Caco-2 (cell line): ENCODE measurements around the gene HMGCLL1. TPM values are rescaled to one million over a fixed set of nuclear protein-coding genes. Genes with fewer than 3 reads are reported as not detected.

ENCODE experiments used
- BruUV-seq: library from RNA; stranded (reverse); fragments of 400-500 nt; replicated peaks from 2 replicates; lab custom pipeline; 2021; lab: Mats Ljungman, UMichigan
- CTCF ChIA-PET: fragments of 300-600 bp; sonication (Branson Sonifier 250); formaldehyde crosslinking; loops from one replicate; lab custom pipeline; 2022; ENCODE audit warnings: antibody characterized with exemption; lab: Charles Lee
- POLR2A ChIA-PET: fragments of 300-600 bp; sonication (Branson Sonifier 250); formaldehyde crosslinking; loops from one replicate; lab custom pipeline; 2022; ENCODE audit warnings: antibody characterized with exemption; lab: Charles Lee
- DNase-seq, 2 experiments: peaks; one replicate each; pipeline versions ENCODE4 v3.0.0 to v3.0.0-alpha.2; 2020 to 2022
- H3K27me3 ChIP-seq: replicated peaks from 2 replicates; pipeline ENCODE4 v1.6.0; 2011; ENCODE audit warnings: low read length; ENCODE audit not compliant: control insufficient read depth, insufficient read depth
- H3K36me3 ChIP-seq: 2 replicates; pipeline ENCODE4 v1.5.1; 2011; ENCODE audit warnings: low read length; ENCODE audit not compliant: control insufficient read depth, insufficient read depth
- H3K4me1 ChIP-seq: fragments of 250-450 bp; sonication (Bioruptor Pico); 2 replicates; pipeline ENCODE4 v1.5.1; 2020; ENCODE audit warnings: mild to moderate bottlenecking
- H3K4me3 ChIP-seq: 2 replicates; pipeline ENCODE4 v1.5.1; 2011; ENCODE audit warnings: low read depth, mild to moderate bottlenecking, control low read depth, low read length
- H3K9me3 ChIP-seq: fragments of 250-450 bp; sonication (Bioruptor Pico); 2 replicates; pipeline ENCODE4 v1.5.1; 2020; ENCODE audit warnings: mild to moderate bottlenecking, moderate library complexity
- H3K27ac Mint-ChIP-seq: one replicate; pipeline ENCODE4 v1.8.0; 2022; ENCODE audit warnings: mixed read lengths; ENCODE audit not compliant: unreplicated experiment
- H3K27me3 Mint-ChIP-seq: one replicate; pipeline ENCODE4 v1.8.0; 2022; ENCODE audit warnings: mixed read lengths; ENCODE audit not compliant: insufficient read depth, unreplicated experiment
- H3K36me3 Mint-ChIP-seq: one replicate; pipeline ENCODE4 v1.8.0; 2022; ENCODE audit warnings: mild to moderate bottlenecking, mixed read lengths; ENCODE audit not compliant: insufficient read depth, unreplicated experiment
- H3K4me1 Mint-ChIP-seq: one replicate; pipeline ENCODE4 v1.8.0; 2022; ENCODE audit warnings: low read depth, mixed read lengths; ENCODE audit not compliant: unreplicated experiment
- H3K4me3 Mint-ChIP-seq: one replicate; pipeline ENCODE4 v1.8.0; 2022; ENCODE audit warnings: mild to moderate bottlenecking, moderate library complexity, mixed read lengths; ENCODE audit not compliant: unreplicated experiment
- H3K9me3 Mint-ChIP-seq: one replicate; pipeline ENCODE4 v1.8.0; 2022; ENCODE audit warnings: mixed read lengths; ENCODE audit not compliant: unreplicated experiment
- intact Hi-C: fragments of 100-400 bp; cut with micrococcal nuclease; formaldehyde crosslinking; loops from one replicate; pipeline ENCODE4 v1.10.0; 2022; ENCODE audit not compliant: unreplicated experiment
- total RNA-seq: library from RNA; stranded (reverse); gene quantifications from 2 replicates; pipeline ENCODE4 v1.2.3, GENCODE V29; 2022
- TF ChIP-seq, protein P1 (sequence below), 2 experiments: fragments of 200-600 bp in 1 of 2; IDR thresholded peaks; 1 replicate in 1 of 2; 2 replicates in 1 of 2; pipeline versions ENCODE4 v1.5.1 to v1.8.0; 2011 to 2022; ENCODE audit warnings: antibody characterized with exemption in 1 of 2, control low read depth in 1 of 2, inconsistent platforms in 1 of 2, low read depth in 1 of 2, low read length in 1 of 2, mild to moderate bottlenecking in 1 of 2, moderate library complexity in 1 of 2; ENCODE audit not compliant: insufficient read depth in 1 of 2, severe bottlenecking in 1 of 2, unreplicated experiment in 1 of 2

HMGCLL1 gene
- total RNA-seq, 1 experiment from 2014 or later = not detected

GRCh38 chr6:55543633-55544309 is 35.2 kb downstream of the HMGCLL1 start:
- Mint-ChIP-seq H3K27me3 (no peaks in the 10 kb centered on the region), H3K36me3 (no peaks in the 10 kb centered on the region), H3K4me3 (no peak overlapping the region), H3K27ac (no peak overlapping the region), H3K9me3 (peaks cover 11% of the 10 kb centered on the region), H3K4me1 (peaks cover 10% of the 10 kb centered on the region)
- Histone ChIP-seq H3K36me3 (no peaks in the 10 kb centered on the region), H3K27me3 (no peaks in the 10 kb centered on the region), H3K4me3 (no peak overlapping the region), H3K9me3 (no peaks in the 10 kb centered on the region), H3K4me1 (peaks cover 28% of the 10 kb centered on the region)
- intact Hi-C loops = loop anchor here (5.0 kb wide), 1 partner anchor 339 kb away; no protein-coding TSS in a partner anchor
- ChIA-PET POLR2A (no interaction called here), CTCF (interaction anchor here (0.6 kb wide), 1 partner anchor 215 kb away, joined by 3 read pairs; no protein-coding TSS in a partner anchor)
- DNase-seq = peak in 1 of 2 experiments; percentile 20
- BruUV-seq = no TSS peak
- TF ChIP-seq, protein P1, sequence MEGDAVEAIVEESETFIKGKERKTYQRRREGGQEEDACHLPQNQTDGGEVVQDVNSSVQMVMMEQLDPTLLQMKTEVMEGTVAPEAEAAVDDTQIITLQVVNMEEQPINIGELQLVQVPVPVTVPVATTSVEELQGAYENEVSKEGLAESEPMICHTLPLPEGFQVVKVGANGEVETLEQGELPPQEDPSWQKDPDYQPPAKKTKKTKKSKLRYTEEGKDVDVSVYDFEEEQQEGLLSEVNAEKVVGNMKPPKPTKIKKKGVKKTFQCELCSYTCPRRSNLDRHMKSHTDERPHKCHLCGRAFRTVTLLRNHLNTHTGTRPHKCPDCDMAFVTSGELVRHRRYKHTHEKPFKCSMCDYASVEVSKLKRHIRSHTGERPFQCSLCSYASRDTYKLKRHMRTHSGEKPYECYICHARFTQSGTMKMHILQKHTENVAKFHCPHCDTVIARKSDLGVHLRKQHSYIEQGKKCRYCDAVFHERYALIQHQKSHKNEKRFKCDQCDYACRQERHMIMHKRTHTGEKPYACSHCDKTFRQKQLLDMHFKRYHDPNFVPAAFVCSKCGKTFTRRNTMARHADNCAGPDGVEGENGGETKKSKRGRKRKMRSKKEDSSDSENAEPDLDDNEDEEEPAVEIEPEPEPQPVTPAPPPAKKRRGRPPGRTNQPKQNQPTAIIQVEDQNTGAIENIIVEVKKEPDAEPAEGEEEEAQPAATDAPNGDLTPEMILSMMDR (IDR thresholded peaks at IDR 0.05; ENCODE audit: insufficient read depth in 1 of 2, low read depth in 1 of 2, low read length in 1 of 2, severe bottlenecking in 1 of 2, unreplicated experiment in 1 of 2) = peak; percentile 16 to 31

GRCh38 chr6:55541024-55541423 is 38.0 kb downstream of the HMGCLL1 start:
- Mint-ChIP-seq H3K4me3 (no peak overlapping the region), H3K27me3 (no peaks in the 10 kb centered on the region), H3K27ac (no peak overlapping the region), H3K36me3 (no peaks in the 10 kb centered on the region), H3K4me1 (peaks cover 10% of the 10 kb centered on the region), H3K9me3 (peaks cover 11% of the 10 kb centered on the region)
- TF ChIP-seq, protein P1 (IDR thresholded peaks at IDR 0.05; ENCODE audit: insufficient read depth in 1 of 2, low read depth in 1 of 2, low read length in 1 of 2, severe bottlenecking in 1 of 2, unreplicated experiment in 1 of 2) = no peak
- Histone ChIP-seq H3K4me1 (peaks cover 16% of the 10 kb centered on the region), H3K9me3 (no peaks in the 10 kb centered on the region), H3K36me3 (no peaks in the 10 kb centered on the region), H3K4me3 (no peak overlapping the region), H3K27me3 (no peaks in the 10 kb centered on the region)
- CTCF ChIA-PET = no interaction called here
- intact Hi-C loops = loop anchor here (5.0 kb wide), 1 partner anchor 341 kb away; no protein-coding TSS in a partner anchor
- BruUV-seq = no TSS peak
- no peak for DNase-seq
- POLR2A ChIA-PET = no interaction called here

DNA sequence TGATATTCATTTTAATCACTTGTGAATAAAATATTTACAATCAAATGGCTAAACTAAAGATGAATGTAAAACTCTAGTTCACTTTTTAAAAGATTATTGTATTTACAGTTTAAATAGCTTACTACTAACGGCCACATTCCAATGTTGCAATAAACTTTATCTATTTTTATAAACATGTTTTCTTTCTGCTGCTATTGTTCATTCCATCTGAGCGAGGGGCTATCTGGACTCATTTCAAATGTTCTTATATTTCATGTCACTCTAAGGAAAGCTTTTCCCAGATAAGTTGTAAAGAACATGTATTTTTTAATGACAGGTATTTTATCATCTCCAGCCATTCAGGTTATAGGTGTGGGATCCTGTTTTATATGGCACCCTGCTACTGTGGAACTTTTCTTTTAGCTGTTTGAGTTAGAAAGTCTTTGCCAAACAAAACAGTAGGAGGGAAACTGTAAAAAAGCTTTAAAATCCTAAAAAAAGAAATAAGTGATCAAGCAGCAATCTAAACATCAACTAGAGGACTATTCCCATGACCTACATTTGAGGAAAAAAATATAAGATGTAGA is 42.5 kb downstream of the HMGCLL1 start:
- H3K4me3 Mint-ChIP-seq = no peak overlapping the region
- POLR2A ChIA-PET = no interaction called here
- TF ChIP-seq, protein P1 (IDR thresholded peaks at IDR 0.05; ENCODE audit: insufficient read depth in 1 of 2, low read depth in 1 of 2, low read length in 1 of 2, severe bottlenecking in 1 of 2, unreplicated experiment in 1 of 2) = no peak

More for the DNA sequence above, 42.5 kb downstream of the HMGCLL1 start:
- DNase-seq = no peak
- peaks cover 11% of the 10 kb centered on the region for H3K9me3 Mint-ChIP-seq
- Histone ChIP-seq H3K36me3 (no peaks in the 10 kb centered on the region), H3K4me3 (no peak overlapping the region), H3K9me3 (no peaks in the 10 kb centered on the region), H3K4me1 (no peaks in the 10 kb centered on the region), H3K27me3 (no peaks in the 10 kb centered on the region)
- H3K4me1 Mint-ChIP-seq = no peaks in the 10 kb centered on the region
- CTCF ChIA-PET = no interaction called here
- intact Hi-C loops = no loop called here
- no peak overlapping the region for H3K27ac Mint-ChIP-seq
- no TSS peak for BruUV-seq
- H3K36me3 Mint-ChIP-seq = no peaks in the 10 kb centered on the region
- H3K27me3 Mint-ChIP-seq = no peaks in the 10 kb centered on the region
